ENCODE measurements around the gene KCNIP1.

The KCNIP1 gene

DNA sequence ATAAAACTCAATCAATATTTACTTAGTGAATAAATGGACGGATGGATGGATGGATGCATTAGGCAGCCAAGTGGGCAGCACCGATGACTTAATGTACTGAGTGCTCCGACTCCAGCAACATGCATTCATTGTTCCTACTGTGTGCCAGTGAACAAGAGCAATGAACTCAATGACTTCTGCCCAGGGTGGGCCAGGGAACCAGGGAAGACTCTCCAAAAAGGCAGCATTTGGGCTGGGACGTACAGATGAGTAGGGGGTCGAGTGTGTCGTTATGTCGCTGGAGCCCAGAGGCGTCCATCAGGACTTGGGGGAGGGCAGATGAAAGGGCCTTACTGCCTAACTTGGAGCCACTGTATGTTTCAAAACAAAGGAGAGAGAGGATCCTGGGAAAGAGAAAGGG is 126.4 kb downstream of the KCNIP1 start:
- TF ChIP-seq, protein P1, sequence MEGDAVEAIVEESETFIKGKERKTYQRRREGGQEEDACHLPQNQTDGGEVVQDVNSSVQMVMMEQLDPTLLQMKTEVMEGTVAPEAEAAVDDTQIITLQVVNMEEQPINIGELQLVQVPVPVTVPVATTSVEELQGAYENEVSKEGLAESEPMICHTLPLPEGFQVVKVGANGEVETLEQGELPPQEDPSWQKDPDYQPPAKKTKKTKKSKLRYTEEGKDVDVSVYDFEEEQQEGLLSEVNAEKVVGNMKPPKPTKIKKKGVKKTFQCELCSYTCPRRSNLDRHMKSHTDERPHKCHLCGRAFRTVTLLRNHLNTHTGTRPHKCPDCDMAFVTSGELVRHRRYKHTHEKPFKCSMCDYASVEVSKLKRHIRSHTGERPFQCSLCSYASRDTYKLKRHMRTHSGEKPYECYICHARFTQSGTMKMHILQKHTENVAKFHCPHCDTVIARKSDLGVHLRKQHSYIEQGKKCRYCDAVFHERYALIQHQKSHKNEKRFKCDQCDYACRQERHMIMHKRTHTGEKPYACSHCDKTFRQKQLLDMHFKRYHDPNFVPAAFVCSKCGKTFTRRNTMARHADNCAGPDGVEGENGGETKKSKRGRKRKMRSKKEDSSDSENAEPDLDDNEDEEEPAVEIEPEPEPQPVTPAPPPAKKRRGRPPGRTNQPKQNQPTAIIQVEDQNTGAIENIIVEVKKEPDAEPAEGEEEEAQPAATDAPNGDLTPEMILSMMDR (IDR thresholded peaks at IDR 0.05; ENCODE audit: low read depth, low read length), result no peak
- DNase-seq (ENCODE audit: low read depth in 2 of 2), result no peak
- no peak overlapping the region for H3K4me3 ChIP-seq (replicated peaks in 1 of 2; ENCODE audit: low read depth in 2 of 2, low read length in 2 of 2)

DNA sequence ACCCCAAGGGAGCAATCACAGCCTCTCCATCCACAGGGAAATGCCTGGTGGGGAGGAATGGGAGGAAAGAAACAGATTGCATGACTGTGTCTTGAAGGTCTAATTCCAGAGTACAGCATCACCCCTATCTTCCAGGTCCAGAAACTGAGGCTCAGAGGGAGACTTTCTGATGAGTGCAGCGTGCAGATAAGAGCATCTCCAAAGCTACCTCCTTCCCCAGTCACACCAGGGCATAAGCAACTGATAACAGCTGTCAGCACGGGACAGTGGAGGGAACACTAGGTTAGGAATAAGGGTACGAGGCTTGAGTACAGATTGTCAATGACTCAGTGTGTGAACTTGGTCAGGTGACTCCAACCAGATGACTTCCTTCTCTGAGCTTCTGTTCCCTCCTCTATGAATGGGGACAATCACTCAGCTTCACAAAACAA is 126.9 kb downstream of the KCNIP1 start:
- TF ChIP-seq, protein P1 (IDR thresholded peaks at IDR 0.05; ENCODE audit: low read depth, low read length), result no peak
- no peak overlapping the region for H3K4me3 ChIP-seq (replicated peaks in 1 of 2; ENCODE audit: low read depth in 2 of 2, low read length in 2 of 2)
- DNase-seq (ENCODE audit: low read depth in 2 of 2), result no peak

- H3K4me3 ChIP-seq (replicated peaks in 1 of 2; ENCODE audit: low read depth in 2 of 2, low read length in 2 of 2), result no peak overlapping the region
- TF ChIP-seq, protein P1 (IDR thresholded peaks at IDR 0.05; ENCODE audit: low read depth, low read length), result no peak
- DNase-seq (ENCODE audit: low read depth in 2 of 2), result peak in 1 of 2 donors; percentile 15
Observed at GRCh38 chr5:170631466-170632195, 127.8 kb downstream of the KCNIP1 start.

- TF ChIP-seq, protein P1 (IDR thresholded peaks at IDR 0.05; ENCODE audit: low read depth, low read length), result peak; percentile 19
- H3K4me3 ChIP-seq (replicated peaks in 1 of 2; ENCODE audit: low read depth in 2 of 2, low read length in 2 of 2), result no peak overlapping the region
- no peak for DNase-seq (ENCODE audit: low read depth in 2 of 2)
Observed at GRCh38 chr5:170632266-170632984, 128.6 kb downstream of the KCNIP1 start.

DNA sequence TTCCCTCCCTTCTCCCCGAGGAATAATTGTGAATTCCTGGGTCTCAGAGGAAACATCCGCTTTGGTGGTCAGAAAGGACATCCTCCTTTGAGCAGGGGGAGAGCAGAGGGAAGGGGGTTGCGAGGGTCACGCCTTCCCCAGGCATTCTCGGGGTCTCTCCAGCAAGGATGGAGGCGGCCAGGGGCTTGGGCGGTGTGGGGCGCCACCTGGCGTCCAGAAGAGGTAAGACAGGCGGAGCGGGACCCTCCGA is 129.1 kb downstream of the KCNIP1 start:
- DNase-seq (ENCODE audit: low read depth in 2 of 2), result no peak
- peak overlapping the region in 1 of 2 donors; percentile 21 for H3K4me3 ChIP-seq (replicated peaks in 1 of 2; ENCODE audit: low read depth in 2 of 2, low read length in 2 of 2)
- TF ChIP-seq, protein P1 (IDR thresholded peaks at IDR 0.05; ENCODE audit: low read depth, low read length), result peak; percentile 94

DNA sequence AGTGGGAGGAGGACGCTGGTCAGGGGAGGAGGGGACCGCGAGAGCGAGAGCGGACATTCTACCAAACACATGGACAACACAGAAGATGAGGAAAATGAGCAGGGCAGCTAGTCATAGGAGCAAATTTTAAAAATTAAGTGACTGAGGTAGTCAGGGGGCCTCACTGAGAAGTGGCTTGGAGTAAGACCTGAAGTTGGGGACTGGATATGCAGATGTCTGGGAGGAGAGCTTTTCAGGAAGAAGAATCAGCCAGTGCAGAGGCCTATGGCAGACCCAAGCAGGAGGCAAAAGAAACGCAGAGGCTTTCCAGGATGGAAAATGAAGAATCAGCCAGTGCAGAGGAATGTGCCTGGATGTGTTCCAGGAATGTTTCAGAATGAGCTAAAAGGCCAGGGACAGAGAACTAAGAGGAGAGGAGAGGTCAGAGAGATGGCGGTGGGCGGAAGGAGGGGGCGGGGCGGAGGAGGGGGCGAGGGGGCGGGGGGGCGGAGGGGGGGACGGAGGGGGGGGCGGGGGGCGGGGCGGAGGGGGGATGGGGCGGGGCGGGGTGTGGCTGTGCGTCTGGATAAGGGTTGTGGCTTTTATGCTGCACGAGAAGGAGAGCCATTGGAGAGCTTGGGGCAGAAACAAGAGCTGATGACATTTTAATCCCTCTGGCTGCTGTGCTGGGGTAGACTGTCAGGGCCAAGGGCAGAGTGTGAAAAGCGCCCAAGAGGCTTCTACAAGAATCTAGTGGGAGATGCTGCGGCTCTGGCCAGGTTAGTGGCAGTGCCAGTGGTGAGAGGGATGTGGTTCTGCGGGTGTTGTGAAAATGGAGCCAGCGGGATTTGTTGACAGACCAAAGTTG is 129.6 kb downstream of the KCNIP1 start:
- H3K4me3 ChIP-seq (replicated peaks in 1 of 2; ENCODE audit: low read depth in 2 of 2, low read length in 2 of 2), result peak overlapping the region; percentile 14 to 21
- peak; percentile 79 to 94 for DNase-seq (ENCODE audit: low read depth in 2 of 2)
- TF ChIP-seq, protein P1 (IDR thresholded peaks at IDR 0.05; ENCODE audit: low read depth, low read length), result no peak
